ENCODE results near the gene MEGF11.

- no peak for TF ChIP-seq CTCF (IDR thresholded peaks at IDR 0.05; ENCODE audit: insufficient read depth, low read length)
- no peak for TF ChIP-seq SPI1 (IDR thresholded peaks at IDR 0.05; ENCODE audit: borderline replicate concordance, low read depth)
- no peak for TF ChIP-seq POLR2AphosphoS5 (IDR thresholded peaks at IDR 0.05; ENCODE audit: low read depth)
These were observed 336.2 kb downstream of the MEGF11 start for GRCh38 chr15:65917407-65917756.
